ENCODE data around the gene CCL25. TPM values are rescaled to one million over a fixed set of nuclear protein-coding genes. Genes with fewer than 3 reads are reported as not detected.

CCL25 gene
- total and polyA plus RNA-seq, 2 donors (not counting 3 experiments of a cell fraction or from before 2014, with no cell fraction given) = not detected

GRCh38 chr19:8105471-8105870 lies 52.9 kb downstream of the CCL25 start:
- Histone ChIP-seq H3K27me3 (ENCODE audit: control insufficient read depth in 2 of 2, insufficient read depth in 2 of 2, low read length in 2 of 2) (no peaks in the 10 kb centered on the region), H3K4me3 (replicated peaks in 1 of 3; ENCODE audit: insufficient read depth in 1 of 3, low read depth in 1 of 3, low read length in 3 of 3) (no peak overlapping the region), H3K9me3 (replicated peaks; ENCODE audit: control insufficient read depth, insufficient read depth, low read length) (no peaks in the 10 kb centered on the region), H2AFZ (ENCODE audit: low read depth, low read length) (no peak overlapping the region), H3K27ac (ENCODE audit: insufficient read depth, low read depth, low read length) (no peak overlapping the region), H4K20me1 (replicated peaks; ENCODE audit: control insufficient read depth, extremely low read depth, insufficient read depth, low read length) (no peaks in the 10 kb centered on the region), H3K79me2 (ENCODE audit: control insufficient read depth, insufficient read depth, low read length) (no peaks in the 10 kb centered on the region), H3K4me2 (ENCODE audit: insufficient read depth, low read length) (no peak overlapping the region), H3K9ac (replicated peaks; ENCODE audit: extremely low read depth, insufficient read depth, low read length) (no peak overlapping the region), H3K36me3 (ENCODE audit: control insufficient read depth in 2 of 2, extremely low read depth in 1 of 2, insufficient read depth in 2 of 2, low read length in 2 of 2) (no peaks in the 10 kb centered on the region), H3K9me1 (replicated peaks; ENCODE audit: control insufficient read depth, extremely low read depth, insufficient read depth, low read length) (no peaks in the 10 kb centered on the region), H3K4me1 (ENCODE audit: control insufficient read depth, extremely low read depth, insufficient read depth, low read length) (no peaks in the 10 kb centered on the region)
- DNase-seq (ENCODE audit: low read depth, low spot score) (no peak), FAIRE-seq (no peak)
- no peak for TF ChIP-seq JUN (IDR thresholded peaks at IDR 0.05; ENCODE audit: borderline replicate concordance, insufficient read depth, insufficient read length, low read depth)
- TF ChIP-seq POLR2AphosphoS5 (IDR thresholded peaks at IDR 0.05; ENCODE audit: insufficient read depth, low read depth, low read length) = no peak
- TF ChIP-seq EZH2 (IDR thresholded peaks at IDR 0.05; ENCODE audit: borderline replicate concordance, low read depth, low read length, severe bottlenecking) = no peak
- no peak for TF ChIP-seq MYC (IDR thresholded peaks at IDR 0.05; ENCODE audit: low read depth, low read length)
- no peak for TF ChIP-seq GATA2 (IDR thresholded peaks at IDR 0.05; ENCODE audit: insufficient read depth, insufficient read length, low read depth, low read length)
- TF ChIP-seq FOS (IDR thresholded peaks at IDR 0.05; ENCODE audit: borderline replicate concordance, insufficient read depth, low read length) = no peak
- TF ChIP-seq CTCF (IDR thresholded peaks at IDR 0.05; ENCODE audit: extremely low read depth in 1 of 2, insufficient read depth in 1 of 2, low read depth in 1 of 2, low read length in 2 of 2) = no peak
- no peak for TF ChIP-seq POLR2A (IDR thresholded peaks at IDR 0.05; ENCODE audit: low read depth, low read length)
- dilution Hi-C loops (cut with MboI; ENCODE audit: extremely low pct_ligation_motif_present, low sequenced_read_pairs) (no loop called here), intact Hi-C loops (cut with micrococcal nuclease) (no loop called here)
- CTCF ChIA-PET = no interaction called here
- POLR2A ChIA-PET = no interaction called here
- BruUV-seq (replicated peaks) = no TSS peak

Data from endothelial cell of umbilical vein (primary cell).